HG03045 (cell line): ENCODE data around the gene OR6A2.

Source experiments
- ATAC-seq: cut with Tn5 transposase; IDR thresholded peaks from one replicate; pipeline ENCODE4 v1.9.1; 2021; ENCODE audit warnings: mild to moderate bottlenecking, moderate library complexity; ENCODE audit not compliant: unreplicated experiment

OR6A2 gene

GRCh38 chr11:6757373-6757967, 42.0 kb downstream of the OR6A2 start:
- ATAC-seq: no peak

- no peak for ATAC-seq
These were observed 43.5 kb downstream of the OR6A2 start for GRCh38 chr11:6755953-6756347.

DNA sequence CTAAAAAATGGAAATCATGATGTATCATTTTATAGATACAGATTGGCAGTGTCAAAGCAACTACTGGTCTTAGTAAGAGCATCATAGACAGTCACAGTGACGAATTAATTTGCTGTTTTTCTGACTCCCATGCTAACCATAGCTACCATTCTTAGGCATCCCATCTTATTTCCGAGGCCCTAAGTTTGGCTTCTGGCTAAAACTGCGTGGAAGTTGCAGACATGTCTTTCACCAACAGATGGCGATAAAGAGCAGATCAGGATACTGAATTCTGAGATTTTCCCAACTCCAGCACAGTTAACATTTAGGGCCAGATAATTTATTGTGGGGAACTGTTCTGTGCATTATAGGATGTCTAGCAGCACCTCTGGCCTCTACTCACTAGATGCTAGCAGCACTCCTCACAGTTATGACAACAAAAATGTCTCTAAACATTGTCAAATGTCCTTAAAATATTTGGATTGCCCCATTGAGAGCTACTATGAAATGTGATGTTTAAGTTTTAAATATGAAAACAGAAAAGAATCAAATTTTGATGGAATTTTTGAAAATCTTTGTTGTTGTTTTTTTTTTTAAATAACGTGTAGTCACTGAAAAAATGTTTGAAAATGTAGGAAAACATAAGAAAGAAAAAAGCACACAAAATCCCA, 44.1 kb downstream of the OR6A2 start:
- ATAC-seq: no peak

GRCh38 chr11:6747097-6747668, 52.3 kb downstream of the OR6A2 start:
- no peak for ATAC-seq

DNA sequence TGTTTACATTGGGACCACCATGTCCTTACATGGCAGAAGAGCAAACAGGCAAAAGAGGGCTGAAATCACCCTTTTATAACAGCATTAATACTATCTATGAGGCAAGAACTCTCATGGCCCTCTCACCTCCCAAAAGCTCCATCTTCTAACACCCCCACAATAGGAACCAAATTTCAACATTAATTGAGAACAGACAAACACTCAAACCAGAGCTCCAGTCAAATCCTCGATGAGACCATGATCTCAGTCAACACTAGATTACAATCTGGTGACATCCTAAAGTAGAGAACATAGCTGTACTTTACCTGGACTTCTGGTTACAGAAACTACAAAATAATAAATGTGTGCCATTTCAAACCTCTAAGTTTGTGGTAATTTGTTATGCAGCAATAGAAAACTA, 52.9 kb downstream of the OR6A2 start:
- no peak for ATAC-seq

DNA sequence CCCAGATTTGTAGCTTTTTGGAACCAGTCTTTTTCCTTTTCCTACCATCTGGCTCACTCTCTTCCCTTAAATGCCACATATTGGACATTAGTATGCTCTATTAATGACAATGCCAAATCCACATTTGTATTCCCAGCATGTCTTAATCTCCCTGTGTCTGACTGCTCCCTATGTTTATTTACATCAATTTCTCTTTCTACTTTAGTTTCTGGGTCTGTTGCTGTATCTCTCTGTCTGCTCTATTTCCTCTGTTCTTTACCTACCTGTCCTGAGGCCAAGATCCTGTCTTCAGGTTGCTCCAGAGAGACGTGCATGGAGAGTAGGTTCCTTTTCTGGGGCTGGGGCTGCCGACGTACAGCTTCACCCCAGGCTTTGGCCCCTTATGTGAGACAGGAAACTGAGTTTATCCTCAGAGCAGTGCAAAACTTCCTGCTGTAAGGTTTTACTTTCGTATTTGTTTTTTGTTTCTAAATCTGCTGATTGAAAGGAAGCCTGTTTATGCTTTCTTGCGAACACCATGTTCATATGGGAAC, 53.3 kb downstream of the OR6A2 start:
- ATAC-seq: peak; percentile 84

- ATAC-seq: no peak
These were observed 53.9 kb downstream of the OR6A2 start for GRCh38 chr11:6745465-6746015.

- ATAC-seq: no peak
These were observed 54.5 kb downstream of the OR6A2 start for GRCh38 chr11:6745018-6745417.

DNA sequence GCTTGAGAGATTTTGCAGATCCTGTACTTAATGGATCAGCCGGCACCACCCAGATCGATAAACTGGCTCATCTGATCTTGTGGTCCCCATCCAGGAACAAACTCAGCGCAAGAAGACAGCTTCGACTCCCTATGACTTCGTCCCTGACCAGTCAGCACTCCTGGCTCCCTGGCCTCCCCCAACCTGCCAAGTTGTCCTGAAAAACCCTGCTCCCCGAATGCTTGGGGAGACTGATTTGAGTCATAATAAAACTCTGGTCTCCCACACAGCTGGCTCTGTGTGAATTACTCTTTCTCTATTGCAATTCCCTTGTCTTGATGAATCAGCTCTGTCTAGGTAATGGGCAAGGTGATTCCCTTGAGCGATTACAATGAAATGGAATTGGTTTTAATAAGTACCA, 57.2 kb downstream of the OR6A2 start:
- ATAC-seq: no peak
